ENCODE results near the gene COTL1.

The COTL1 gene

GRCh38 chr16:84517366-84517765 is 100.5 kb downstream of the COTL1 start:
- in situ Hi-C loops (cut with MboI; ENCODE audit: low sequenced_read_pairs), result loop anchor here (10.0 to 25.0 kb wide), 3 partner anchors 97 to 445 kb away; partner anchors contain the start of gene COTL1
